GM19328 (cell line): ENCODE results near the gene RARB.

Experiments used
- ATAC-seq: cut with Tn5 transposase; IDR thresholded peaks from one replicate; pipeline ENCODE4 v1.9.1; 2021; ENCODE audit warnings: mild to moderate bottlenecking, moderate library complexity; ENCODE audit not compliant: unreplicated experiment

Gene RARB

GRCh38 chr3:25572919-25573385, 144.9 kb downstream of the RARB start:
- ATAC-seq, result no peak

GRCh38 chr3:25573386-25574171, 145.5 kb downstream of the RARB start:
- ATAC-seq, result no peak

- no peak for ATAC-seq
Observed at GRCh38 chr3:25574172-25574765, 146.2 kb downstream of the RARB start.

- no peak for ATAC-seq
Observed at GRCh38 chr3:25575001-25575400, 146.9 kb downstream of the RARB start.

GRCh38 chr3:25576146-25576545, 148.1 kb downstream of the RARB start:
- ATAC-seq, result no peak

- no peak for ATAC-seq
Observed at GRCh38 chr3:25576831-25577454, 148.9 kb downstream of the RARB start.

GRCh38 chr3:25578059-25578458, 150.0 kb downstream of the RARB start:
- no peak for ATAC-seq

- no peak for ATAC-seq
Observed at GRCh38 chr3:25580534-25580933, 152.5 kb downstream of the RARB start.

- no peak for ATAC-seq
Observed at GRCh38 chr3:25581335-25581734, 153.3 kb downstream of the RARB start.

- ATAC-seq, result no peak
Observed at GRCh38 chr3:25581823-25582222, 153.8 kb downstream of the RARB start.

GRCh38 chr3:25582242-25582641, 154.2 kb downstream of the RARB start:
- ATAC-seq, result no peak

- ATAC-seq, result no peak
Observed at GRCh38 chr3:25583343-25583742, 155.3 kb downstream of the RARB start.

- ATAC-seq, result no peak
Observed at GRCh38 chr3:25584011-25584789, 156.1 kb downstream of the RARB start.

GRCh38 chr3:25585361-25586166, 157.5 kb downstream of the RARB start:
- ATAC-seq, result no peak

- ATAC-seq, result no peak
Observed at GRCh38 chr3:25586167-25586505, 158.1 kb downstream of the RARB start.

- no peak for ATAC-seq
Observed at GRCh38 chr3:25586553-25586952, 158.5 kb downstream of the RARB start.

GRCh38 chr3:25587094-25587493, 159.0 kb downstream of the RARB start:
- no peak for ATAC-seq

GRCh38 chr3:25587526-25587925, 159.5 kb downstream of the RARB start:
- ATAC-seq, result no peak

GRCh38 chr3:25587975-25588374, 159.9 kb downstream of the RARB start:
- no peak for ATAC-seq

- ATAC-seq, result no peak
Observed at GRCh38 chr3:25588441-25589103, 160.5 kb downstream of the RARB start.
